CD8-positive, alpha-beta memory T cell (primary cell): ENCODE data around the gene POMGNT2. TPM values are rescaled to one million over a fixed set of nuclear protein-coding genes. Genes with fewer than 3 reads are reported as not detected.
"Not testable (repeated sequence)": the region's sequence is repeated elsewhere in the genome, so short reads cannot be mapped to it uniquely, and the experiment has no call there.

Experiments used
- CTCF ChIA-PET: fragments of 350-600 bp; sonication (Branson Sonifier 250); formaldehyde crosslinking; loops from one replicate; lab custom pipeline; 2021; ENCODE audit warnings: antibody characterized with exemption; lab: Charles Lee
- POLR2A ChIA-PET: fragments of 350-600 bp; sonication (Branson Sonifier 250); formaldehyde crosslinking; loops from one replicate; lab custom pipeline; 2021; ENCODE audit warnings: antibody characterized with exemption; lab: Charles Lee
- DNase-seq, 5 donors: peaks; one replicate each; pipeline versions ENCODE4 v3.0.0 to v3.0.0-alpha.2; 2020 to 2022; ENCODE audit warnings: mixed read lengths in 1 of 5
- H3K27ac ChIP-seq: one replicate; pipeline ENCODE4 v1.7.0; 2013; ENCODE audit warnings: low read depth, mild to moderate bottlenecking, low read length, moderate library complexity
- H3K27me3 ChIP-seq: 2 replicates; pipeline ENCODE4 v1.7.0; 2013; ENCODE audit warnings: low read length, mild to moderate bottlenecking; ENCODE audit not compliant: insufficient read depth, poor library complexity, severe bottlenecking
- H3K36me3 ChIP-seq: 2 replicates; pipeline ENCODE4 v1.7.0; 2013; ENCODE audit warnings: mild to moderate bottlenecking, low read length, moderate library complexity; ENCODE audit not compliant: insufficient read depth
- H3K4me1 ChIP-seq: 2 replicates; pipeline ENCODE4 v1.7.0; 2013; ENCODE audit warnings: mild to moderate bottlenecking, low read length, moderate library complexity; ENCODE audit not compliant: insufficient read depth
- H3K4me3 ChIP-seq: 2 replicates; pipeline ENCODE4 v1.7.0; 2013; ENCODE audit warnings: mild to moderate bottlenecking, low read length
- H3K9me3 ChIP-seq: 2 replicates; pipeline ENCODE4 v1.7.0; 2013; ENCODE audit warnings: mild to moderate bottlenecking, low read length
- H3K27ac Mint-ChIP-seq, 8 donors: one replicate each; pipeline ENCODE4 v1.8.0; 2020 to 2021; ENCODE audit warnings: mixed read lengths in 8 of 8, mild to moderate bottlenecking in 6 of 8, inconsistent platforms in 3 of 8, moderate library complexity in 3 of 8
- H3K27me3 Mint-ChIP-seq, 2 donors: one replicate each; pipeline ENCODE4 v1.8.0; 2020 to 2021; ENCODE audit warnings: mixed read lengths in 2 of 2, mild to moderate bottlenecking in 1 of 2, moderate library complexity in 1 of 2
- H3K36me3 Mint-ChIP-seq, 3 donors: one replicate each; pipeline ENCODE4 v1.8.0; 2020 to 2021; ENCODE audit warnings: mixed read lengths in 3 of 3, inconsistent platforms in 1 of 3, mild to moderate bottlenecking in 1 of 3
- H3K4me1 Mint-ChIP-seq, 3 donors: one replicate each; pipeline ENCODE4 v1.8.0; 2020 to 2021; ENCODE audit warnings: mixed read lengths in 3 of 3, inconsistent platforms in 1 of 3, mild to moderate bottlenecking in 1 of 3
- H3K4me3 Mint-ChIP-seq, 7 donors: one replicate each; pipeline ENCODE4 v1.8.0; 2020 to 2021; ENCODE audit warnings: mixed read lengths in 7 of 7, mild to moderate bottlenecking in 6 of 7, moderate library complexity in 4 of 7, inconsistent platforms in 2 of 7
- H3K9me3 Mint-ChIP-seq, 5 donors: one replicate each; pipeline ENCODE4 v1.8.0; 2020 to 2022; ENCODE audit warnings: mixed read lengths in 5 of 5, mild to moderate bottlenecking in 3 of 5, moderate library complexity in 2 of 5, inconsistent platforms in 1 of 5
- polyA plus RNA-seq: library from polyadenylated mRNA; unstranded; fragments of 300-500 nt; fragmentation: Illumina TruSeq; gene quantifications from one replicate; pipeline ENCODE4 v1.2.3, GENCODE V29; 2021
- total RNA-seq, 2 experiments: library from RNA; stranded (reverse); gene quantifications; one replicate each; pipeline ENCODE4 v1.2.3, GENCODE V29; 2021

The POMGNT2 gene
- total and polyA plus RNA-seq, 3 experiments from 2014 or later = 9.7 to 11.0 (median 10.0) TPM

- Mint-ChIP-seq H3K36me3 (peaks cover 10 to 13% (median 13%) of the 10 kb centered on the region in 3 donors), H3K4me1 (no peaks in the 10 kb centered on the region), H3K9me3 (no peaks in the 10 kb centered on the region), H3K27me3 (peaks cover 0 to 1% of the 10 kb centered on the region in 2 donors), H3K27ac (peak overlapping the region in 1 of 8 donors; percentile 4), H3K4me3 (no peak overlapping the region)
- Histone ChIP-seq H3K27ac (no peak overlapping the region), H3K36me3 (peaks cover 3% of the 10 kb centered on the region), H3K9me3 (no peaks in the 10 kb centered on the region), H3K4me1 (no peaks in the 10 kb centered on the region), H3K4me3 (no peak overlapping the region), H3K27me3 (no peaks in the 10 kb centered on the region)
- DNase-seq = no peak
- CTCF ChIA-PET = no interaction called here
- POLR2A ChIA-PET = no interaction called here
These were observed 32.1 kb downstream of the POMGNT2 start for GRCh38 chr3:43073836-43074220.

- ChIA-PET POLR2A (no interaction called here), CTCF (no interaction called here)
- Mint-ChIP-seq H3K36me3 (peaks cover 7 to 9% (median 9%) of the 10 kb centered on the region in 3 donors), H3K4me1 (no peaks in the 10 kb centered on the region), H3K27me3 (peaks cover 0 to 1% of the 10 kb centered on the region in 2 donors), H3K27ac (peak overlapping the region in 1 of 8 donors; percentile 17), H3K4me3 (no peak overlapping the region), H3K9me3 (no peaks in the 10 kb centered on the region)
- peaks cover 3% of the 10 kb centered on the region for H3K36me3 ChIP-seq
- H3K4me3 ChIP-seq = no peak overlapping the region
- H3K4me1 ChIP-seq = no peaks in the 10 kb centered on the region
- H3K27ac ChIP-seq = no peak overlapping the region
- no peak for DNase-seq
- no peaks in the 10 kb centered on the region for H3K27me3 ChIP-seq
- no peaks in the 10 kb centered on the region for H3K9me3 ChIP-seq
These were observed 32.6 kb downstream of the POMGNT2 start for GRCh38 chr3:43073116-43073835.

GRCh38 chr3:43072361-43072760 is 33.5 kb downstream of the POMGNT2 start:
- no peaks in the 10 kb centered on the region for H3K9me3 Mint-ChIP-seq
- ChIA-PET POLR2A (no interaction called here), CTCF (no interaction called here)
- Histone ChIP-seq H3K4me1 (no peaks in the 10 kb centered on the region), H3K27ac (no peak overlapping the region), H3K36me3 (no peaks in the 10 kb centered on the region), H3K9me3 (no peaks in the 10 kb centered on the region), H3K4me3 (no peak overlapping the region), H3K27me3 (no peaks in the 10 kb centered on the region)
- H3K27ac Mint-ChIP-seq = no peak overlapping the region
- H3K4me3 Mint-ChIP-seq = no peak overlapping the region
- H3K27me3 Mint-ChIP-seq = peaks cover 0 to 1% of the 10 kb centered on the region in 2 donors
- no peaks in the 10 kb centered on the region for H3K4me1 Mint-ChIP-seq
- peaks cover 0 to 4% (median 2%) of the 10 kb centered on the region in 3 donors for H3K36me3 Mint-ChIP-seq
- no peak for DNase-seq

GRCh38 chr3:43071313-43071893 is 34.5 kb downstream of the POMGNT2 start:
- POLR2A ChIA-PET = interaction anchor here (0.6 kb wide), 1 partner anchor 217 kb away, joined by 4 read pairs; no protein-coding TSS in a partner anchor
- Mint-ChIP-seq H3K4me3 (no peak overlapping the region), H3K9me3 (no peaks in the 10 kb centered on the region), H3K27ac (peak overlapping the region in 1 of 8 donors; percentile 40), H3K4me1 (no peaks in the 10 kb centered on the region), H3K36me3 (no peaks in the 10 kb centered on the region), H3K27me3 (peaks cover 0 to 1% of the 10 kb centered on the region in 2 donors)
- Histone ChIP-seq H3K4me3 (no peak overlapping the region), H3K4me1 (no peaks in the 10 kb centered on the region), H3K36me3 (no peaks in the 10 kb centered on the region), H3K9me3 (no peaks in the 10 kb centered on the region), H3K27ac (no peak overlapping the region), H3K27me3 (no peaks in the 10 kb centered on the region)
- CTCF ChIA-PET = interaction anchor here (0.6 to 1.8 kb wide), 3 partner anchors 14 to 464 kb away, joined by 5 to 15 read pairs (median 5); no protein-coding TSS in a partner anchor
- DNase-seq = peak in 3 of 5 donors; percentile 7 to 30 (median 22)

GRCh38 chr3:43070670-43071069 is 35.2 kb downstream of the POMGNT2 start:
- H3K36me3 Mint-ChIP-seq, H3K27ac ChIP-seq, H3K27me3 Mint-ChIP-seq, H3K4me3 ChIP-seq, DNase-seq, H3K9me3 Mint-ChIP-seq, H3K4me1 Mint-ChIP-seq, H3K27ac Mint-ChIP-seq, H3K27me3 ChIP-seq, H3K9me3 ChIP-seq, POLR2A ChIA-PET, H3K4me1 ChIP-seq, H3K36me3 ChIP-seq, H3K4me3 Mint-ChIP-seq: not testable (repeated sequence)
- CTCF ChIA-PET = interaction anchor here (1.4 to 1.8 kb wide), 2 partner anchors 15 to 109 kb away, joined by 5 to 15 read pairs; no protein-coding TSS in a partner anchor

- no peak overlapping the region for H3K27ac Mint-ChIP-seq
- no peak overlapping the region for H3K4me3 Mint-ChIP-seq
- H3K4me1 Mint-ChIP-seq = peaks cover 9 to 15% (median 11%) of the 10 kb centered on the region in 3 donors
- Histone ChIP-seq H3K9me3 (no peaks in the 10 kb centered on the region), H3K4me1 (peaks cover 11% of the 10 kb centered on the region), H3K27ac (no peak overlapping the region), H3K36me3 (no peaks in the 10 kb centered on the region), H3K4me3 (no peak overlapping the region), H3K27me3 (no peaks in the 10 kb centered on the region)
- no peaks in the 10 kb centered on the region for H3K9me3 Mint-ChIP-seq
- peaks cover 0 to 2% (median 0%) of the 10 kb centered on the region in 3 donors for H3K36me3 Mint-ChIP-seq
- DNase-seq = no peak
- ChIA-PET POLR2A (no interaction called here), CTCF (no interaction called here)
- H3K27me3 Mint-ChIP-seq = peaks cover 5 to 7% of the 10 kb centered on the region in 2 donors
These were observed 42.8 kb downstream of the POMGNT2 start for GRCh38 chr3:43063114-43063513.

GRCh38 chr3:43062564-43063040 is 43.3 kb downstream of the POMGNT2 start:
- POLR2A ChIA-PET = no interaction called here
- H3K4me1 ChIP-seq = peaks cover 11% of the 10 kb centered on the region
- no peaks in the 10 kb centered on the region for H3K9me3 ChIP-seq
- peaks cover 9 to 15% (median 11%) of the 10 kb centered on the region in 3 donors for H3K4me1 Mint-ChIP-seq
- no peak overlapping the region for H3K4me3 Mint-ChIP-seq
- peaks cover 5 to 7% of the 10 kb centered on the region in 2 donors for H3K27me3 Mint-ChIP-seq
- H3K27ac ChIP-seq = no peak overlapping the region
- H3K27ac Mint-ChIP-seq = no peak overlapping the region
- peaks cover 0 to 2% (median 0%) of the 10 kb centered on the region in 3 donors for H3K36me3 Mint-ChIP-seq
- no peaks in the 10 kb centered on the region for H3K27me3 ChIP-seq
- DNase-seq = no peak
- H3K36me3 ChIP-seq = no peaks in the 10 kb centered on the region
- CTCF ChIA-PET = no interaction called here
- H3K9me3 Mint-ChIP-seq = no peaks in the 10 kb centered on the region
- H3K4me3 ChIP-seq = no peak overlapping the region

- Mint-ChIP-seq H3K27ac (no peak overlapping the region), H3K4me3 (no peak overlapping the region), H3K36me3 (peaks cover 0 to 2% (median 0%) of the 10 kb centered on the region in 3 donors), H3K4me1 (peaks cover 9 to 15% (median 11%) of the 10 kb centered on the region in 3 donors), H3K27me3 (peaks cover 5 to 7% of the 10 kb centered on the region in 2 donors), H3K9me3 (no peaks in the 10 kb centered on the region)
- no peak overlapping the region for H3K27ac ChIP-seq
- no peak for DNase-seq
- no peaks in the 10 kb centered on the region for H3K9me3 ChIP-seq
- no peak overlapping the region for H3K4me3 ChIP-seq
- H3K4me1 ChIP-seq = peaks cover 11% of the 10 kb centered on the region
- no peaks in the 10 kb centered on the region for H3K36me3 ChIP-seq
- ChIA-PET POLR2A (no interaction called here), CTCF (no interaction called here)
- H3K27me3 ChIP-seq = no peaks in the 10 kb centered on the region
These were observed 43.8 kb downstream of the POMGNT2 start for GRCh38 chr3:43062040-43062563.
